K562 (cell line): ENCODE data around the gene C16orf90. TPM values are rescaled to one million over a fixed set of nuclear protein-coding genes. Genes with fewer than 3 reads are reported as not detected.
A peak's percentile ranks its signal among the peaks of the same experiment; 100 is the strongest.

Experiments used
- DNMT1 ChIP-seq: fragments of 450-650 bp; IDR thresholded peaks from 2 replicates; pipeline ENCODE4 v1.6.1; 2016; ENCODE audit warnings: antibody characterized with exemption, mild to moderate bottlenecking
- E2F3 ChIP-seq: fragments of 250-450 bp; sonication (Bioruptor Pico); IDR thresholded peaks from 2 replicates; pipeline ENCODE4 v1.4.0; 2020; ENCODE audit warnings: mild to moderate bottlenecking
- E2F6 ChIP-seq, 2 experiments: IDR thresholded peaks; 2 replicates each; pipeline ENCODE4 v1.6.1; 2011; ENCODE audit warnings: borderline replicate concordance in 1 of 2, control low read depth in 1 of 2, low read depth in 1 of 2, low read length in 1 of 2, mild to moderate bottlenecking in 1 of 2, mixed read lengths in 1 of 2, moderate library complexity in 1 of 2; ENCODE audit not compliant: insufficient read depth in 1 of 2, insufficient read length in 1 of 2, poor library complexity in 1 of 2, severe bottlenecking in 1 of 2; ENCODE audit errors: extremely low read depth in 1 of 2
- EWSR1 ChIP-seq: fragments of 450-650 bp; IDR thresholded peaks from 2 replicates; pipeline ENCODE4 v1.6.1; 2018; ENCODE audit warnings: borderline replicate concordance, mild to moderate bottlenecking, low read depth, moderate library complexity; ENCODE audit not compliant: partially characterized antibody
- FOS ChIP-seq: IDR thresholded peaks from 3 replicates; pipeline ENCODE4 v1.6.1; 2011; ENCODE audit not compliant: insufficient read length; ENCODE audit errors: extremely low read depth
- FOXO4 ChIP-seq: fragments of 450-650 bp; formaldehyde crosslinking; IDR thresholded peaks from 2 replicates; pipeline ENCODE4 v1.4.0; 2020; ENCODE audit warnings: mild to moderate bottlenecking, moderate library complexity
- MTF1 ChIP-seq: fragments of 250-450 bp; sonication (Bioruptor Pico); IDR thresholded peaks from 2 replicates; pipeline ENCODE4 v1.9.0; 2021; ENCODE audit warnings: moderate library complexity, mild to moderate bottlenecking, inconsistent platforms, borderline replicate concordance
- NCOA2 ChIP-seq, 2 experiments: fragments of 450-650 bp; IDR thresholded peaks; 2 replicates each; pipeline ENCODE4 v1.6.1; 2018; ENCODE audit warnings: mild to moderate bottlenecking in 2 of 2, moderate library complexity in 1 of 2; ENCODE audit not compliant: partially characterized antibody in 2 of 2
- SAFB ChIP-seq: fragments of 200-400 bp; formaldehyde crosslinking; IDR thresholded peaks from 2 replicates; pipeline ENCODE4 v1.6.1; 2017; ENCODE audit warnings: low read depth, low read length, borderline replicate concordance
- TEAD1 ChIP-seq, 2 experiments: fragments of 450-650 bp in 1 of 2; sonication (generic) in 1 of 2; formaldehyde crosslinking; IDR thresholded peaks; 2 replicates each; pipeline versions ENCODE4 v1.4.0 to v1.8.0; 2020 to 2022; ENCODE audit warnings: mild to moderate bottlenecking in 2 of 2, missing genetic modification reagents in 1 of 2
- ZFP36 ChIP-seq: fragments of 150-350 bp; IDR thresholded peaks from 2 replicates; pipeline ENCODE4 v1.6.1; 2018; ENCODE audit warnings: low read length, low read depth; ENCODE audit not compliant: partially characterized antibody
- ZKSCAN1 ChIP-seq: fragments of 150-350 bp; IDR thresholded peaks from 2 replicates; pipeline ENCODE4 v1.6.1; 2016; ENCODE audit warnings: low read depth, low read length
- ZNF609 ChIP-seq: sonication (generic); formaldehyde crosslinking; IDR thresholded peaks from 2 replicates; pipeline ENCODE4 v1.8.1; 2023; ENCODE audit warnings: missing genetic modification reagents, mild to moderate bottlenecking, borderline replicate concordance
- polyA plus RNA-seq, 8 experiments: library from polyadenylated mRNA; depleted of rRNA in 4 of 8; stranded (reverse) in 5 of 8; unstranded in 3 of 8; fragments of >200 nt; fragmentation: Nextera tagmentation in 2 of 8; fragmentation: Illumina TruSeq in 1 of 8; extraction: Ambion mirVana in 2 of 8; extraction: Trizol in 1 of 8; gene quantifications; 2 replicates each; pipeline versions ENCODE4 v1.2.1 to v1.2.3, GENCODE V29; 2011 to 2014; ENCODE audit warnings: inconsistent platforms in 1 of 8, missing spikeins in 1 of 8
- total RNA-seq, 7 experiments: library from RNA; depleted of rRNA in 6 of 7; stranded (reverse); fragments of >200 nt in 6 of 7; fragmentation: Illumina TruSeq in 2 of 7; extraction: Trizol in 2 of 7; gene quantifications; 2 replicates each; pipeline versions ENCODE4 v1.2.1 to v1.2.3, GENCODE V29; 2011 to 2021; ENCODE audit warnings: low replicate concordance in 1 of 7
- TF ChIP-seq, protein P1 (sequence below): fragments of 450-650 bp; IDR thresholded peaks from 2 replicates; pipeline ENCODE4 v1.6.1; 2016; ENCODE audit warnings: mild to moderate bottlenecking

Gene C16orf90
- total and polyA plus RNA-seq, 9 of the 15 experiments (the other 6 are each of a cell fraction or from before 2014, with no cell fraction given): not detected

- TF ChIP-seq E2F6 (IDR thresholded peaks at IDR 0.05; ENCODE audit: borderline replicate concordance in 1 of 2, extremely low read depth in 1 of 2, insufficient read depth in 1 of 2, insufficient read length in 1 of 2, low read depth in 1 of 2, low read length in 1 of 2, poor library complexity in 1 of 2, severe bottlenecking in 1 of 2): peak; percentile 66 to 91
- TF ChIP-seq MTF1: no peak
- TF ChIP-seq ZFP36: no peak
- no peak for TF ChIP-seq ZKSCAN1
- TF ChIP-seq EWSR1: no peak
- TF ChIP-seq, protein P1, sequence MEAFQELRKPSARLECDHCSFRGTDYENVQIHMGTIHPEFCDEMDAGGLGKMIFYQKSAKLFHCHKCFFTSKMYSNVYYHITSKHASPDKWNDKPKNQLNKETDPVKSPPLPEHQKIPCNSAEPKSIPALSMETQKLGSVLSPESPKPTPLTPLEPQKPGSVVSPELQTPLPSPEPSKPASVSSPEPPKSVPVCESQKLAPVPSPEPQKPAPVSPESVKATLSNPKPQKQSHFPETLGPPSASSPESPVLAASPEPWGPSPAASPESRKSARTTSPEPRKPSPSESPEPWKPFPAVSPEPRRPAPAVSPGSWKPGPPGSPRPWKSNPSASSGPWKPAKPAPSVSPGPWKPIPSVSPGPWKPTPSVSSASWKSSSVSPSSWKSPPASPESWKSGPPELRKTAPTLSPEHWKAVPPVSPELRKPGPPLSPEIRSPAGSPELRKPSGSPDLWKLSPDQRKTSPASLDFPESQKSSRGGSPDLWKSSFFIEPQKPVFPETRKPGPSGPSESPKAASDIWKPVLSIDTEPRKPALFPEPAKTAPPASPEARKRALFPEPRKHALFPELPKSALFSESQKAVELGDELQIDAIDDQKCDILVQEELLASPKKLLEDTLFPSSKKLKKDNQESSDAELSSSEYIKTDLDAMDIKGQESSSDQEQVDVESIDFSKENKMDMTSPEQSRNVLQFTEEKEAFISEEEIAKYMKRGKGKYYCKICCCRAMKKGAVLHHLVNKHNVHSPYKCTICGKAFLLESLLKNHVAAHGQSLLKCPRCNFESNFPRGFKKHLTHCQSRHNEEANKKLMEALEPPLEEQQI: no peak
- TF ChIP-seq E2F3 (CRISPR knock-in tag): no peak; the same call in 1 of the 2 replicates
- TF ChIP-seq ZNF609 (CRISPR knock-in tag): no peak
- peak in 1 of 2 experiments; percentile 73; a peak in 2 of 4 replicates for TF ChIP-seq TEAD1 (CRISPR knock-in tag; IDR thresholded peaks at IDR 0.05)
- no peak for TF ChIP-seq SAFB
- no peak for TF ChIP-seq FOXO4 (CRISPR knock-in tag)
- TF ChIP-seq DNMT1: no peak
- no peak for TF ChIP-seq NCOA2 (IDR thresholded peaks at IDR 0.05; ENCODE audit: partially characterized antibody in 2 of 2)
- no peak for TF ChIP-seq FOS
Observed at GRCh38 chr16:3457434-3458252, 37.6 kb downstream of the C16orf90 start (continued).
